ENCODE measurements around the gene CRYL1. TPM values are rescaled to one million over a fixed set of nuclear protein-coding genes. Genes with fewer than 3 reads are reported as not detected.

CRYL1 gene
- polyA plus RNA-seq, 1 of the 3 experiments (the other 2 are of a cell fraction) = 34.8 TPM

DNA sequence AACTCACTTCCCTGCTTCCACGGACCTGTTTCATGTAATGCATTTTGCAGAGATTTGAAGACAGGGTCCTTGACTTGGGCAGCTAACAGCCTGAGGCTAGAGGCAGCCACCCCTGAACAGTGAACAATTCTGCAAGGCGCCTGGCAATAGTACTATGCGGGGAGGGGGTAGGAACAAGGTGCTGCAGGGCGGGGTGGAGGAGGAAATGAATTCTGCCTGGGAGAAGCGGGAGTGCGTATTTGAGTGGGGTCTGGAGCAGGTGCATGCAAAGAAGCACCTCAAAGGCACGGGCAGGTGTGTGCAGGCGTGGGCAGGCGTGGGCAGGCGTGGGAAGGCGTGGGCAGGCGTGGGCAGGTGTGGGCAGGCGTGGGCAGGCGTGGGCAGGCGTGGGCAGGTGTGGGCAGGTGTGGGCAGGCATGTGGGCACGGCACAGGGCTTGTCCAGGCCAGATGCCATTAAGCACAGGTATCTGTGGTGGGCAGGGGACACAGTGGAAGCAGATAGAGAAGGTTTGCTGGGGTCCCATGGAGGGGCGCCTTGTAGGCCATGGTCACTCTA is 163.1 kb downstream of the CRYL1 start (continued):
- TF ChIP-seq FOSL2 (IDR thresholded peaks at IDR 0.05; ENCODE audit: borderline replicate concordance, low read depth) = no peak

DNA sequence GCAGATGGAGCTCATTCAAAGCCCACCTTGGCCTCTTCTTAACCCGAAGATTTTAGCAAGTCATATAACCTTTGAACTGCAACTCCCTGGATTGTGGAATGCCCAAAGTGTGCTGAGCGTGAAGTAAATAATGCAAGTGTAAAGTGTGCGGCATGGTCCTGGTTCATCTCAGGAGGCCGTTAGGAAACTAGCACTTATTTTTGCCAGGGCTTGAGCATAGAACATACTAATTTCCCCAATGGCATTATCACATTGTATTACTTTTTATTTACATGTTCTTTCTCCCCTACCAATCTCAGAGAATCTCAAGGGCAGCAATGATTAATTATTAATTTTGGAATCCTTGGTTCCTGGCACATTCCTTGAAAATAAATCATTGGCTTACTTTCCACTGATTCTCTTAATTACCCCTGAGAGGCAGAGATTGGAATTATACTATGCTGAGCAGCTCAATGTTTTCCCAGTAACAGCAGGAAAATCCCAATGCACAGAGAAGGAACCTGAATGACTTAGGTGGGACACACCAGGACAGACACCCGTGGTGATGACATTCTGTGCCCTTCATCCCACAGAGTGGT is 164.7 kb downstream of the CRYL1 start:
- POLR2A ChIA-PET = no interaction called here

More for the DNA sequence above, 164.7 kb downstream of the CRYL1 start:
- H2AFZ ChIP-seq (ENCODE audit: low read depth) = no peak overlapping the region
- no peak for DNase-seq
- H3K4me2 ChIP-seq = no peak overlapping the region
- H3K4me3 ChIP-seq (ENCODE audit: low read depth in 2 of 2, low read length in 1 of 2) = no peak overlapping the region; a peak in 1 of 4 replicates
- H3K36me3 ChIP-seq (replicated peaks in 1 of 2; ENCODE audit: control insufficient read depth in 1 of 2, insufficient read depth in 2 of 2, low read length in 1 of 2) = no peaks in the 10 kb centered on the region
- no peaks in the 10 kb centered on the region for H3K9me3 ChIP-seq
- no peak for TF ChIP-seq REST (IDR thresholded peaks at IDR 0.05; ENCODE audit: low read depth, low read length)
- TF ChIP-seq CTCF (IDR thresholded peaks at IDR 0.05) = no peak
- TF ChIP-seq, protein P1, sequence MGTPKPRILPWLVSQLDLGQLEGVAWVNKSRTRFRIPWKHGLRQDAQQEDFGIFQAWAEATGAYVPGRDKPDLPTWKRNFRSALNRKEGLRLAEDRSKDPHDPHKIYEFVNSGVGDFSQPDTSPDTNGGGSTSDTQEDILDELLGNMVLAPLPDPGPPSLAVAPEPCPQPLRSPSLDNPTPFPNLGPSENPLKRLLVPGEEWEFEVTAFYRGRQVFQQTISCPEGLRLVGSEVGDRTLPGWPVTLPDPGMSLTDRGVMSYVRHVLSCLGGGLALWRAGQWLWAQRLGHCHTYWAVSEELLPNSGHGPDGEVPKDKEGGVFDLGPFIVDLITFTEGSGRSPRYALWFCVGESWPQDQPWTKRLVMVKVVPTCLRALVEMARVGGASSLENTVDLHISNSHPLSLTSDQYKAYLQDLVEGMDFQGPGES (IDR thresholded peaks at IDR 0.05; ENCODE audit: low read depth, low read length) = no peak
- TF ChIP-seq, protein P2, sequence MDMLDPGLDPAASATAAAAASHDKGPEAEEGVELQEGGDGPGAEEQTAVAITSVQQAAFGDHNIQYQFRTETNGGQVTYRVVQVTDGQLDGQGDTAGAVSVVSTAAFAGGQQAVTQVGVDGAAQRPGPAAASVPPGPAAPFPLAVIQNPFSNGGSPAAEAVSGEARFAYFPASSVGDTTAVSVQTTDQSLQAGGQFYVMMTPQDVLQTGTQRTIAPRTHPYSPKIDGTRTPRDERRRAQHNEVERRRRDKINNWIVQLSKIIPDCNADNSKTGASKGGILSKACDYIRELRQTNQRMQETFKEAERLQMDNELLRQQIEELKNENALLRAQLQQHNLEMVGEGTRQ (IDR thresholded peaks at IDR 0.05; ENCODE audit: borderline replicate concordance, low read depth, low read length) = no peak
- TF ChIP-seq YY1 (IDR thresholded peaks at IDR 0.05; ENCODE audit: low read depth) = no peak
- TF ChIP-seq EP300 (IDR thresholded peaks at IDR 0.05; ENCODE audit: borderline replicate concordance in 1 of 2, low read depth in 1 of 2, low read length in 1 of 2) = no peak
- no peak for TF ChIP-seq EZH2phosphoT487 (IDR thresholded peaks at IDR 0.05; ENCODE audit: borderline replicate concordance, low read depth)
- TF ChIP-seq RCOR1 (IDR thresholded peaks at IDR 0.05; ENCODE audit: low read length) = no peak
- no peak for TF ChIP-seq MAX (IDR thresholded peaks at IDR 0.05; ENCODE audit: low read depth)
- TF ChIP-seq USF1 (IDR thresholded peaks at IDR 0.05; ENCODE audit: borderline replicate concordance, low read depth) = no peak
- no peak for TF ChIP-seq GATA2 (CRISPR knock-in tag; IDR thresholded peaks at IDR 0.05)
- H3F3A ChIP-seq (replicated peaks; ENCODE audit: insufficient read depth) = no peaks in the 10 kb centered on the region
- CTCF ChIA-PET = interaction anchor here (0.7 kb wide), 1 partner anchor 23 kb away, joined by 3 read pairs; no protein-coding TSS in a partner anchor
- no peaks in the 10 kb centered on the region; the same call in 1 of the 2 replicates for H3K27me3 ChIP-seq (ENCODE audit: insufficient read depth)
- no peaks in the 10 kb centered on the region for H3K9me2 ChIP-seq
- H3K79me2 ChIP-seq (ENCODE audit: insufficient read depth) = no peaks in the 10 kb centered on the region
- H3K9ac ChIP-seq = no peak overlapping the region
- no peaks in the 10 kb centered on the region for H3K4me1 ChIP-seq (ENCODE audit: control insufficient read depth in 1 of 2, insufficient read depth in 2 of 2, low read depth in 1 of 2, low read length in 1 of 2)
- H3K27ac ChIP-seq (ENCODE audit: low read depth in 2 of 2, low read length in 1 of 2) = no peak overlapping the region
- no peaks in the 10 kb centered on the region for H4K20me1 ChIP-seq (ENCODE audit: insufficient read depth)
- 51% methylated on average over 5 of the region's 5 CpGs for WGBS (ENCODE audit: low lambda C conversion rate)

All from SK-N-SH (cell line).